AG08396 (cell line): ENCODE measurements around the gene REEP6.
A peak's percentile ranks its signal among the peaks of the same experiment; 100 is the strongest.
"Not testable (repeated sequence)": the region's sequence is repeated elsewhere in the genome, so short reads cannot be mapped to it uniquely, and the experiment has no call there.

Experiments
- DNase-seq: peaks from one replicate; pipeline ENCODE4 v3.0.0; 2012; ENCODE audit warnings: low spot score, mixed read lengths

Gene REEP6

GRCh38 chr19:1490311-1491113 is 469 bp upstream of the REEP6 start, which contains the start of gene PCSK4:
PCSK4 (minus strand) TSS chr19:1490350; CDS start chr19:1490346, 4 bp downstream.
- DNase-seq: peak; percentile 98

- DNase-seq: no peak
Observed at GRCh38 chr19:1491849-1492170, 829 bp downstream of the REEP6 start.

- DNase-seq: no peak
Observed at GRCh38 chr19:1492474-1493006, 1.6 kb downstream of the REEP6 start.

- no peak for DNase-seq
Observed at GRCh38 chr19:1494115-1494815, 3.3 kb downstream of the REEP6 start.

- DNase-seq: no peak
Observed at GRCh38 chr19:1495051-1495798, 4.2 kb downstream of the REEP6 start.

GRCh38 chr19:1495799-1496713 is 5.1 kb downstream of the REEP6 start:
- DNase-seq: no peak

GRCh38 chr19:1496714-1497577 is 6.0 kb downstream of the REEP6 start:
- DNase-seq: no peak

- DNase-seq: no peak
Observed at GRCh38 chr19:1497578-1498235, 6.7 kb downstream of the REEP6 start.

GRCh38 chr19:1499231-1499630 is 8.2 kb downstream of the REEP6 start:
- not testable (repeated sequence) for DNase-seq

- no peak for DNase-seq
Observed at GRCh38 chr19:1501200-1501595, 10.2 kb downstream of the REEP6 start.

- no peak for DNase-seq
Observed at GRCh38 chr19:1502433-1503088, 11.6 kb downstream of the REEP6 start.

GRCh38 chr19:1503089-1503924 is 12.3 kb downstream of the REEP6 start:
- peak; percentile 61 for DNase-seq

GRCh38 chr19:1503925-1504773 is 13.2 kb downstream of the REEP6 start:
- DNase-seq: no peak

- DNase-seq: no peak
Observed at GRCh38 chr19:1505012-1505411, 14.0 kb downstream of the REEP6 start.

- no peak for DNase-seq
Observed at GRCh38 chr19:1505991-1506881, 15.3 kb downstream of the REEP6 start.

GRCh38 chr19:1507192-1507660 is 16.2 kb downstream of the REEP6 start:
- DNase-seq: no peak
